ENCODE measurements around the gene PVR.

PVR gene

DNA sequence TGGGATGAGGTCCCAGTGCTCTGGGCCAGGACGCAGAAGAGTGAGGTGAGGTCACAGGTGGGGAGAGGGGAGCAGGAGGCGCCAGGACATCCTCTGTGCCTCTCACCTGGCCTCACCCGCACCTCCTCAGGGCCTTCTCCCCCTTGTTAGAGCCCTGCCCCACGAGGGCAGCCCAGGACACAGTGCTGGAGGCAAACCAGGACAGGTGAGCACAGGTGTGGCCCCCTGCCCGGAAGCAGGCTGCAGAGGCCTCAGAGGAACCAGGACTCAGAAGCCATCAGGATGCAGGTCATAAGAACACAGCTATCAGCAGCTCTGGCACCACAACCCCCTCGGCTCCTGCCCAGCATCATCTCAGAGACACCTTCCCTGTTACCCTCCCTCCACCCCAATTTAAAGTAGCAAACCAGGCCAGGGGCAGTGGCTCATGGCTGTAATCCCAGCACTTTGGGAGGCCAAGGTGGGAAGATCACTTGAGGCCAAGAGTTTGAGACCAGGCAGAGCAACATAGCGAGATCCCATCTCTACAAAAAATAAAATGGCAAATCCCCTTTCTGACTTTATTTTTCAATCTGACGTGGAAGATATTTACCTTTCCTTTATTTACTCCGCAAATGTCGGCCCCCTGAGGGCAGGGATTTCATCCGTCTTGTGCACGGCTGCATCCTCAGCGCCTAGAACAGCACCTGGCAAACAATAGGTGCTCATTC is 54.9 kb downstream of the PVR start, which contains the start of gene CEACAM16:
CEACAM16 (plus strand) TSS at position 660 of the 710 bp plus-strand sequence. CDS start 2,306 bp downstream, outside the sequence.
- no peak within 1 kb of the TSS for H3K4me3 ChIP-seq (ENCODE audit: low read depth, low read length)
- TF ChIP-seq, protein P1, sequence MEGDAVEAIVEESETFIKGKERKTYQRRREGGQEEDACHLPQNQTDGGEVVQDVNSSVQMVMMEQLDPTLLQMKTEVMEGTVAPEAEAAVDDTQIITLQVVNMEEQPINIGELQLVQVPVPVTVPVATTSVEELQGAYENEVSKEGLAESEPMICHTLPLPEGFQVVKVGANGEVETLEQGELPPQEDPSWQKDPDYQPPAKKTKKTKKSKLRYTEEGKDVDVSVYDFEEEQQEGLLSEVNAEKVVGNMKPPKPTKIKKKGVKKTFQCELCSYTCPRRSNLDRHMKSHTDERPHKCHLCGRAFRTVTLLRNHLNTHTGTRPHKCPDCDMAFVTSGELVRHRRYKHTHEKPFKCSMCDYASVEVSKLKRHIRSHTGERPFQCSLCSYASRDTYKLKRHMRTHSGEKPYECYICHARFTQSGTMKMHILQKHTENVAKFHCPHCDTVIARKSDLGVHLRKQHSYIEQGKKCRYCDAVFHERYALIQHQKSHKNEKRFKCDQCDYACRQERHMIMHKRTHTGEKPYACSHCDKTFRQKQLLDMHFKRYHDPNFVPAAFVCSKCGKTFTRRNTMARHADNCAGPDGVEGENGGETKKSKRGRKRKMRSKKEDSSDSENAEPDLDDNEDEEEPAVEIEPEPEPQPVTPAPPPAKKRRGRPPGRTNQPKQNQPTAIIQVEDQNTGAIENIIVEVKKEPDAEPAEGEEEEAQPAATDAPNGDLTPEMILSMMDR (IDR thresholded peaks at IDR 0.05; ENCODE audit: borderline replicate concordance, insufficient read depth, low read depth, low read length) = no peak

DNA sequence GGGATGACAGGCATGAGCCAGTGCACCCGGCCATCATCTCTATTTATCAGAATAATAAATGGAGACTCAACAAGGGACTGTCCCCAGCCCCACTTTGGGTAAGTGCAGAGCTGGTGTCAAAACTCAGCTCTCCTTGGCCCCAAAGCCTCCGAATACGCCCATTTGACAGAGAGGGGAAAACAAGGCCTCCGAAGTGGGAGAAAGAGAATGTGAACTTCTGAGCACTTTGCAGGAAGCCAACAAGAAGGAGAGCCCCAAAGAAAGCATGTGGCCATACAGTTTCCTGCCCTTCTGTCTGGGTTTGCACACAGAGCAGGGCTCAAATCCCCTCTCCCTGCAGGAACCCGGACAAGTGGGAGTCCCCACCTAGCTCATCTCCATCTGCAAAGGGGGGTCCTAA is 56.8 kb downstream of the PVR start:
- H3K4me3 ChIP-seq (ENCODE audit: low read depth, low read length) = no peak overlapping the region
- TF ChIP-seq, protein P1 (IDR thresholded peaks at IDR 0.05; ENCODE audit: borderline replicate concordance, insufficient read depth, low read depth, low read length) = no peak

DNA sequence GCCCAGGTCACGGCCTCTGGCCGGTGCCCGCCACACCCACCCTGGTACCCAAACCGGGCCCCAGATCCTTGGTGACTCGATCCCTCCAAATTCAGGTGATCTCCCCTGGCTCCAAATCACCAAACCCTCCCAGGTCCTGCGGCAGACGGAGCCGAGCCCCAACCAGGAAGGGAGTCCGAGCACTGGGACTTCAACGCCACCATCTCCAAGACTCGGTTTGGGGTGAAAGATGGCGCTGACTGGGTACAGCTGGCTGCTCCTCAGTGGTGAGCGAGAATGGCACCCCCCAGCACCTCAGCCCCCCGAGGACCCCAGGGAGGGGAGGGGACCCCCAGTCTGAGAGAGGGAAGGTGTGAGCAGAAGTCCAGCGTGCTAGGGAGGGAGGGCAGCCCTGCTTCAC is 57.5 kb downstream of the PVR start:
- H3K4me3 ChIP-seq (ENCODE audit: low read depth, low read length) = no peak overlapping the region
- TF ChIP-seq, protein P1 (IDR thresholded peaks at IDR 0.05; ENCODE audit: borderline replicate concordance, insufficient read depth, low read depth, low read length) = no peak

DNA sequence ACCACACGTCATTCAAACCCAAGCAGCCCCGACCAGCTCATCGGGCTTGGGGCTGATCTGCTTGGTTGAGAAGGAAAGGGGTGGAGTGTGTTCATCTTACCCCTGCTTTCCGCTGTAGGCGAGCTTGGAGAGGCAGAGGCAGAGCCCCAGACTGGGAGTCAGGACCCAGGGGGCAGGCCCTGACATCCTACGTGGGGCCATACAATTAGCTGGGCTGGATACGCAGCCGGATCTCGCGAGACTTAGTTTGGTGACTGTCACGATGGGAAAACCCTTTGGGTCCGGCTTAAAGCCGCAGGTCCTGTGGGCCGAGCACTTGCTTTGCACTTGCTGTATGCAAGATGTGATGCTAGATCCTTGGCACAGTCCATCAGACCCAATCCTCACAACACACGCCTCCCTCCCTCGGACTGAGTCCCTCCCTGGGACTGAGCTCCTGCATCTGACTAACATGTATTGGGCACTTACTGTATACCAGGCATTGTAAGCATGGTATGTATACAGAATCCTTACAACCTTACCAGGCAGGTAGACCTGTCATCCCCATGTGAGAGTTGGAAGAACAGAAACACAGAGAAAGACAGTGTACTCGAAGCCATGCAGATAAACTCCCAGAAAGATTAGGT is 59.0 kb downstream of the PVR start:
- no peak overlapping the region for H3K4me3 ChIP-seq (ENCODE audit: low read depth, low read length)

DNA sequence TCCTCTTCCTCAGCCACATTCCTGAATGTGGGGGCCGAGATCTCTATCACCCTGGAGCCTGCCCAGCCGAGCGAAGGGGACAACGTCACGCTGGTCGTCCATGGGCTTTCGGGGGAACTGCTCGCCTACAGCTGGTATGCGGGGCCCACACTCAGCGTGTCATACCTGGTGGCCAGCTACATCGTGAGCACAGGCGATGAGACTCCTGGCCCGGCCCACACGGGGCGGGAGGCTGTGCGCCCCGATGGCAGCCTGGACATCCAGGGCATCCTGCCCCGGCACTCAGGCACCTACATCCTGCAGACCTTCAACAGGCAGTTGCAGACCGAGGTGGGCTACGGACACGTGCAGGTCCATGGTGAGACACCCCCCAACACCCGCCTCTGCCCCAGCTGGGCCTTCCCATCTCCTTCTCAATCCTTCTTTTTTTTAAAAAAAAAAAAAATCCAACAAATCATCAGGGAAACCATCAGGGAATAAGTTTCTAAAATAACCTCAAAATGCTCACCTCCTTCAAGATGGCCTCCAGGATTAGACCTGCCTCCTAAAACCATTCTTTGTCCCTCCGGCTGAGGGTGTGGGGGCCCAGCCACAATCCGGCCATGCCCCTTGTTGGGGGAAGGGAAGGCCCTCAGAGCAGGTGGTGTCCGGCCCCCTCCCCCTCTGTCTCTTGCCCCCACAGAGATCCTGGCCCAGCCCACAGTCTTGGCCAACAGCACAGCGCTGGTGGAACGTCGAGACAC is 59.8 kb downstream of the PVR start:
- H3K4me3 ChIP-seq (ENCODE audit: low read depth, low read length) = no peak overlapping the region
- TF ChIP-seq, protein P1 (IDR thresholded peaks at IDR 0.05; ENCODE audit: borderline replicate concordance, insufficient read depth, low read depth, low read length) = no peak

More for the DNA sequence above, 59.0 kb downstream of the PVR start:
- TF ChIP-seq, protein P1 (IDR thresholded peaks at IDR 0.05; ENCODE audit: borderline replicate concordance, insufficient read depth, low read depth, low read length) = no peak

DNA sequence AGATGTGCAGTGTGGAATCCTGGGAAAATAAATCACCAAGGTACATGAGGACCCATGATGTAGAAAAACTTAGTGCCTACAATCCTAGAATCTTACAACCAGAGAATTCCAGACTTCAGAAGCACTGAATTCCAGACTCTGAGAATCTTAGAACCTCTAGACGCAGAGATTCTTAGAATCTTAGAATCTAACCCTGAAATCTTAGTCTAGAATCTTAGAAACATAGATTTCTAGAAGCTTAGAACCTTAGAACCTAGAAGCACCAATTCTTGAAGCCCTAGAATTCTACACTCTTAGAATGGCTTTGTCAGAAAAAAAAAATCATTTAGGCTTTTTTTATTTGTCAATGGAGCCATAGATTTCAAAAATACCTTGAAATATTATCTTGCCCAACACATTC is 61.3 kb downstream of the PVR start:
- no peak overlapping the region for H3K4me3 ChIP-seq (ENCODE audit: low read depth, low read length)
- TF ChIP-seq, protein P1 (IDR thresholded peaks at IDR 0.05; ENCODE audit: borderline replicate concordance, insufficient read depth, low read depth, low read length) = no peak
